LNCaP clone FGC (cell line): ENCODE results near the gene BICDL1.

Source experiments
- DNase-seq: peaks from one replicate; pipeline ENCODE4 v3.0.0-alpha.2; 2011; ENCODE audit warnings: low read depth
- H3K4me3 ChIP-seq: 2 replicates; pipeline ENCODE4 v1.5.1; 2011; ENCODE audit warnings: mild to moderate bottlenecking, low read depth, low read length, control low read depth
- TF ChIP-seq, protein P1 (sequence below): IDR thresholded peaks from 2 replicates; pipeline ENCODE4 v1.5.1; 2012; ENCODE audit warnings: mild to moderate bottlenecking; ENCODE audit not compliant: control insufficient read depth, insufficient read depth; ENCODE audit errors: extremely low read depth

The BICDL1 gene

DNA sequence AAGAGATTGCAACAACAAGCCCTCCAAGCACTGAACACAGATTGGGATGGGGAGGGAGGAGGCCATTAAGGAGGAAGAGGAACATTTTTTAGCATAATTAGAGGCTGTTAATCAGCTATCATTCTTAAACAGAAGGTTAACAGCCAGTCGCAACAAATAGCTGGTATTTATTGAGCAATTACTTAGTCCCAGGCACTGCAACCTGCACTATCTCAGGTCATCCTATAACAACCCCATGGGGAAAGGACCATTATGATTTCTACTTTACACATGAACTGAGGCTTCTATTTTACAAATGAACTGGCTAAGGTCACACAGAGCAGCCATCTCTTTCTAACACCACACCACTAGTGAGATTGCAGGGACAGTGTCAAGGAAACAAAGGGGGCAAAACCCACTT, 117.1 kb downstream of the BICDL1 start:
- DNase-seq: no peak
- H3K4me3 ChIP-seq: no peak overlapping the region
- TF ChIP-seq, protein P1, sequence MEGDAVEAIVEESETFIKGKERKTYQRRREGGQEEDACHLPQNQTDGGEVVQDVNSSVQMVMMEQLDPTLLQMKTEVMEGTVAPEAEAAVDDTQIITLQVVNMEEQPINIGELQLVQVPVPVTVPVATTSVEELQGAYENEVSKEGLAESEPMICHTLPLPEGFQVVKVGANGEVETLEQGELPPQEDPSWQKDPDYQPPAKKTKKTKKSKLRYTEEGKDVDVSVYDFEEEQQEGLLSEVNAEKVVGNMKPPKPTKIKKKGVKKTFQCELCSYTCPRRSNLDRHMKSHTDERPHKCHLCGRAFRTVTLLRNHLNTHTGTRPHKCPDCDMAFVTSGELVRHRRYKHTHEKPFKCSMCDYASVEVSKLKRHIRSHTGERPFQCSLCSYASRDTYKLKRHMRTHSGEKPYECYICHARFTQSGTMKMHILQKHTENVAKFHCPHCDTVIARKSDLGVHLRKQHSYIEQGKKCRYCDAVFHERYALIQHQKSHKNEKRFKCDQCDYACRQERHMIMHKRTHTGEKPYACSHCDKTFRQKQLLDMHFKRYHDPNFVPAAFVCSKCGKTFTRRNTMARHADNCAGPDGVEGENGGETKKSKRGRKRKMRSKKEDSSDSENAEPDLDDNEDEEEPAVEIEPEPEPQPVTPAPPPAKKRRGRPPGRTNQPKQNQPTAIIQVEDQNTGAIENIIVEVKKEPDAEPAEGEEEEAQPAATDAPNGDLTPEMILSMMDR: no peak

DNA sequence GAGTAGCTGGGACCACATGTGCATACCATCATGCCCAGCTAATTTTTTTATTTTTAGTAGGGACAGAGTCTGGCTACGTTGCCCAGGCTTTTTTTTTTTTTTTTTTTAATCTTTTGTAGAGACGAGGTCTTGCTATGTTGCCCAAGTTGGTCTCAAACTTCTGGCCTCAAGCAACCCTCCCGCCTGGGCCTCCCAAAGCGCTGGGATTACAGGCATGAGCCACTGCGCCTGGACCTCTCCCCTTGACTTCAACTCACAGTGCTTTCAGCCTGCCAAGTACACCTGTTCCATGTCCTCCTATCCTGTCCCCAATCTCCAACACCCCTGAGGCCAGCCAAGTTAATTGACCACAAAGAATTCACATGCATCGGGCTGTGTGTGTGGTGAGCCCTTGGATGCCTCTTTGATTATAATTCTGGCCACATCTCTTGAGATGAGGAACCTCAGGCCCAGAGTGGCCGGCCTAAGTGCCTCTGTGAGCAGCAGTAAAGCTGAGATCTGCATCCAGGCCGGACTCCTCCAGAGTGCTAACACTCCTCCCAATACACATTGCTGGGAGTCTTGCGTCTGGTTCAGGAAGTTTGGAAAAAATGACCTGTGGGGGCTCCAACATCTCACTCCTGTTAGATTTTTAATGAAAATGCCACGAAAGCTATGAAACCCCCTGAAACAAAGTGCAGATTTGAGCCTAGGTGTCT, 120.7 kb downstream of the BICDL1 start:
- H3K4me3 ChIP-seq: no peak overlapping the region
- TF ChIP-seq, protein P1: no peak
- no peak for DNase-seq

DNA sequence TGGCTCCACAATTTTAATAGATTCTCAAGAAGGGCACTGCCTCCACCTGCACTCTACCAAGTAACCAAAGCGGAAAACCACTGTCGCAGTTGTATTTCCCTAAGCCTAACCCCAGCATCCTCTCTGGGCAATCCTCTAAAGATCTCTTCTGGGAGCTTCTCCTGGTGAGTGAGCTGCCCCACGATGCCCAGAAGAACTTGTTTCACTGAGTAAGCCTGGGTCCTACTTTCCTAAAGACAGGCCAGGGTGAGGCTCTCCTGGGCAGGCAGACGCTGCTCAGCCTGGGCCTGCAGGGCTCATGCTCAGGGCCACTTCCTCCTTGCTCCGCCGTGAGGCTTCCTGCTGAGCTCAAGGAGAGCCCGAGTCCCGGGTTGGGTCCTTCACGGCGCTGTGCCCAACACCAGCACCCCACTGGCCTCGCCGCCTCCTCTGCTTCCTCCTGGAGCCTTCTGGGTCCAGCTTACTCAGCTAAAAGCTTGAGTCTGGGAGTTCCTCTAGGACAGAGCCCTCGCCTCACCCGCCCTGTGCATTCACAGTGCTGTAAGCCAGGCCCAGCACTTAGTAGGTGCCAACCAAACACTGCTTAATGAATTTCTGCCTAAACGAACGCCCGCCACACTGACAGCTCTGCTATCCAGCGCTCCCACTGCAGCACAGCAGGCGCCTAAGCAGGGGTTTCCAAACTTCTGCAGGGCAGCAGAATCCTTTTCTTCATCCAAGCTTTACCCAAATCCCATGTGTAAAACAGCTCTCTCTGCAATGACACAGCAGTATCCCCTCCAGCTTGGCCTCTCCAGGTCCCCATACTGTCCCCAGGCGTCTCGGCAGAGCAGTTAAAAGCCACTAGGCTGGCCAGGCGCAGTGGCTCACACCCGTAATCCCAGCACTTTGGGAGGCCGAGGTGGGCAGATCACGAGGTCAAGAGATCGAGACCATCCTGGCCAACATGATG, 121.8 kb downstream of the BICDL1 start:
- DNase-seq: no peak
- H3K4me3 ChIP-seq: no peak overlapping the region
- TF ChIP-seq, protein P1: no peak

DNA sequence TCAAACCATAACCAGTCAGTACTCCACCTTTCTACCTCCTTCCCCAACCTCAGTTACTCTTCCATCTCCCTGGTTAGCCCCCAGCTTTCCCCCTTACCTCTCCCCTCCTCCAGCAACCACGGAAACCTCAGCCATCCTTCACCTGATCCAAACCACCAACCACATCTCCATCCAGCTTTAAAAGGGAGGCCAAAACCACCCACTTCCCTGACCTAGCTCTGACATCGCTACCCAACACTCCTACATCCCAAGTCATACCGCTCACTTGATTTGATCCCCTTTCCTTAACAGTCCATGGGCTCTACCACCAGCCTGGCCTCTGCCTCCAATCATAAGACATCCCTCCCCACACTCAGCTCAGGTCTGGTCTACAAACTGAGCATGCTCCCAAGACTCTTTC, 126.0 kb downstream of the BICDL1 start:
- DNase-seq: no peak
- TF ChIP-seq, protein P1: no peak
- H3K4me3 ChIP-seq: peak overlapping the region; percentile 74

DNA sequence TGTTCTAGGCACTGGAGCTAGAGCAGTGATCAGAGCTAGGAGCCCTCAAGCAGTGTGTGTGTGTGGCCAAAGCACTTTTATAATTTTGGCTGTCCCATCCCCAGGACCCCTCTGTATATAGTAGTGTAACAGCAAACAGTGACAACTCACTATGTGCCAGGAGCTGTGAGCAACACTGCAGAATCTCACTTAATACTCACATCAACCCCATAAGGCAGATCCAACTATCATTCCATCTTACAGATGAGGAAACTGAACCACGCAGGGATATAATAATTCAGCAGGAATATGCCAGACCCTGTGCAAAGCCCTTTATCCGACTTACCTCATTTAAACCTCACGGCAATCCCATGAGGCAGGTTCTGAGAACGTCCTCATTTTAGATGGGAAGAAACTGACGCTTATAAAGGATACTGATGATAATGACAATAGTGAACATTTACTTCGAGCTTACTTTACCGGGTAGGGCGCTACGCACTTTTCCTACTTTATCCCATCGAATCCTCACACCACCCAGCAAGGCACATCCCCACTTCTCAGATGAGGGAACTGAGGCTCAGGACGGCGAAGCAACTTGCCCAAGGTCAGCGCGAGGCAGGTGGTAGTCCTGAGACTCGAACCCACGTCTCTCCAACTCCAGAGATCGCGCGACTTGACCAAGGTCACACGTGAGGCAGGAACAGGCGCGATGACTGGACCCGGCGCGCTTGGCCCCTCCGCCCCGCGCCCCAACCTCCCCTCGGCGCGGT, 126.8 kb downstream of the BICDL1 start:
- H3K4me3 ChIP-seq: peak overlapping the region; percentile 74
- TF ChIP-seq, protein P1: no peak
- no peak for DNase-seq

DNA sequence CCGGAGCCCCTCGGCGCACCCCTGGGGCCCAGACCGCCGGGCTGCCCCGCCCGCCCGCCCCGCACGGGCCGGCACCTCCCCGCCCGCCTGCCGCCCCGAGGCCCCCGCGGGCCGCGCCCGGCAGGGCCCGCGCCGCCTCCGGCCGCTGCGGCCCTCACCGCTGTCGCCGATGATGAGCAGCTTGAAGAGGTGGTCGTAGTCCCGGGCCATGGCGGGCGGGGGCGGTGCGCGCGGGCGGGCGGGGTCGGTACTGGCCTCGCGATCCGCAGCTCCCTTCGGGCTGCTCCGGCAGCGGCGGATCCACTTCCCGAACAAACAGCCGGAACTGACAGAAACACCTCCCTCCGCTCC, 127.4 kb downstream of the BICDL1 start, which contains the start of gene RAB35:
Gene RAB35, minus strand, starts transcription at position 313 of the 351 bp plus-strand sequence. Its CDS starts 103 bp downstream, at position 210.
- TF ChIP-seq, protein P1: no peak
- peak; percentile 70 for DNase-seq
- peak within 1 kb of the TSS; percentile 74 for H3K4me3 ChIP-seq
